GM12801 (cell line): ENCODE measurements around the gene JAML.

ENCODE experiments used
- CTCF ChIP-seq: IDR thresholded peaks from one replicate; pipeline ENCODE4 v1.5.1; 2011; ENCODE audit warnings: control low read depth; ENCODE audit not compliant: insufficient read length; ENCODE audit errors: extremely low read depth

The JAML gene

DNA sequence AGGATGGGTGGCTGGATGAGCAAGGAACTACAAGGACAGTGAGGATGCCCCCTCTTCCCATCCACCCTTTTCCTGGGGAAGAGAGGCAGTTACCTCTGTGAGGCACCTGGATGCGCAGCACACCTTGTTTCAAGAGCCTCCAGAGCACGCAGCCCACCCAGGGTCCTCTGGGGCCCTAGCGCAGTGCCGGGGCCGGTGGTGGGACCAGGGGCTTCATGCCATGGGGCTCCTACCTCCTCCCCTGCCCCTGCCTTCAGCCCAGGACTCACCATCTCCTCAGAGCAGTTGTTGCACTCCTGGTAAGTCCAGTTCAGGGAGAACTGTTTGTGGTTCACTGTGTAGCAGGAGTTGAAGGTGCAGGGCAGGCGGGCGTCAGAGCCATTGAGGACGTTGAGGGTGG, 56.5 kb downstream of the JAML start:
- TF ChIP-seq CTCF: no peak

GRCh38 chr11:118167906-118168305, 56.9 kb downstream of the JAML start:
- no peak for TF ChIP-seq CTCF

- no peak for TF ChIP-seq CTCF
Measured at GRCh38 chr11:118167253-118167652, 57.6 kb downstream of the JAML start.

GRCh38 chr11:118166641-118167040, 58.2 kb downstream of the JAML start:
- no peak for TF ChIP-seq CTCF

GRCh38 chr11:118164885-118165284, 59.9 kb downstream of the JAML start:
- no peak for TF ChIP-seq CTCF

GRCh38 chr11:118163494-118163893, 61.3 kb downstream of the JAML start:
- TF ChIP-seq CTCF: no peak

DNA sequence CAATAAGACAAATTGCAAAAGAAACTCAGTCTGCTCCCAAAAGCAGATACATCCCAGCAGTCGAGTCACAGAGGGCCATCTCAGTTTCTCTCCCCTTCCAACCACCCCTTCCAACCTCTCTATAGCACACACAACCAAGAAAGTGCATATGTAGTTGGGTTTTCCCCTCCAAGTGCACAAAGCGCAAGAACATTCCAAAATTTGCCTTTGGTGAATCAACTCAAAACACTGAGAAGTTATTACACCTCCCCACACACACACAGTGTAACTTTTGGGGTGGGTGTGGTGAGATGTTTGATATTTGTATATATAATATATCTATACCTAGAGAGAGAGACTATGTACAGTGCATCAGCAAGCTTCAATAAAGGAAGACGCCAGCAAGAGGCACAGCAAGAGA, 62.0 kb downstream of the JAML start:
- TF ChIP-seq CTCF: no peak

DNA sequence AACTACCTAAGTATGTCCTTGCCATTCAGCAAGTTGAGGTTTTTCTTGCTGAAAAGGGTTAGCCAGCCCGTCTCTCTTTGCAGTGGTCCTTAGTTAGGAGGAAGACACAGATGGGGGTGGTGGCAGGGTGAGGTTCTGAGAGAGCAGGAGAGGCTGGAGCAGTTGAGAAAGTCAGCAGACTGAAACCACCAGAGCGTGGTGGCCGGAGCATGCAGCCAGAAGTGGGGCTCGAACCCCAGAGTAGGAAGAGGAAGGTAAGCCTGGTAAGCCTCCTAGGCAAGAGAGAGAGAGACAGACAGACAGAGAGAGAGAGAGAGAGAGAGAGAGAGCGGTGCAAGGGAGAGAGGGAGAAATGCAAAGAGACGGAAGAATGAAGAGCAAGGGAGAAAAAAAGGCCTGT, 63.0 kb downstream of the JAML start:
- TF ChIP-seq CTCF: no peak
